GM19099 (cell line): ENCODE results near the gene ECSIT.

Experiments
- POLR2A ChIP-seq: IDR thresholded peaks from 3 replicates; pipeline ENCODE4 v1.6.1; 2011; ENCODE audit warnings: low read depth; ENCODE audit not compliant: insufficient read length; ENCODE audit errors: extremely low read depth

Gene ECSIT

DNA sequence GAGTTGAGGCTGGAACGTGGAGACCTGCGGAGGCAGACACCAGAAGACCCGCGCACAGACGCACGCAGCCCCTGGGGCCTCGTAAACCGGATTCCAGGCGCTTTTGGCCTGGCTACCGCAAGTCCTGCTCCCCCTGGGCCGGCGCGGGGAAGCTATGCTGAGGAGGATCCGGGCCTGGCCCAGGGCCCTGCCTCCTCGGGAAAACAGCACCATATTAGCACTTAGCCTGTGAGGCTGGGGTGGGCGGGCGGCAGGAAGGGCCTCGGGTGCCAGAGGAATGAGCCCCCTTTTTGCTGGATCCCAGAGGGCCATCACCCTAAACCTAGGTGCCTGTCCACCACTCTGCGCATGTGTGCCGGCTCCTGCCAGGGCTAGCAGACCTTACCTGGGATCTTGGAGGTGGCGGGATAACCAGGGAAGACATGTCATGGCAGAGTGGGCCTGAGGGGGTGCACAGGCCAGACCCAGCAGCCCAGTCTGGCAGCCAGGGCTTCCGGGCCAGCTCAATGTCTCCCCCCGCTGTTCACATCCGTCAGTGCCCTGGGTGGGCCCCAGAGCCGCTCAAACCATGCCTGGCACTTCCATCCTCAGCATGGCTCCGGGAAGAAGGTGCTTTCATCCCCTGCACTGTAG lies 22.8 kb upstream of the ECSIT start:
- TF ChIP-seq POLR2A: no peak

DNA sequence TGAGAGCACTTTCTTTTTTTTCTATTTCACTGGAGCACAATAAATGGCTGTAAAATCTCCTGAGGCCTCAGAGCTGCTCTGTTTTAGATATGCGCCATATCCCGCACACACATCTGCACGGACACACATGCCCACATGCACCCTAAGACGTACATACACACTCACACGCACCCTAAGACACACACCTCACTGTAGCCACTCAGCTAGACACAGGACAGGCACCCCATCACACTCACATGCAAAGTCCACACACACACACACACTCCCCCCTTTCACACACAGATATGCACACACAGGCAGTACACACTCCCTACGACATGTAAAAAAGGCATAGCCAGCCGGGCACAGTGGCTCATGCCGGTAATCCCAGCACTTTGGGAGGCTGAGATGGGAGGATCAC lies 21.3 kb upstream of the ECSIT start:
- no peak for TF ChIP-seq POLR2A

DNA sequence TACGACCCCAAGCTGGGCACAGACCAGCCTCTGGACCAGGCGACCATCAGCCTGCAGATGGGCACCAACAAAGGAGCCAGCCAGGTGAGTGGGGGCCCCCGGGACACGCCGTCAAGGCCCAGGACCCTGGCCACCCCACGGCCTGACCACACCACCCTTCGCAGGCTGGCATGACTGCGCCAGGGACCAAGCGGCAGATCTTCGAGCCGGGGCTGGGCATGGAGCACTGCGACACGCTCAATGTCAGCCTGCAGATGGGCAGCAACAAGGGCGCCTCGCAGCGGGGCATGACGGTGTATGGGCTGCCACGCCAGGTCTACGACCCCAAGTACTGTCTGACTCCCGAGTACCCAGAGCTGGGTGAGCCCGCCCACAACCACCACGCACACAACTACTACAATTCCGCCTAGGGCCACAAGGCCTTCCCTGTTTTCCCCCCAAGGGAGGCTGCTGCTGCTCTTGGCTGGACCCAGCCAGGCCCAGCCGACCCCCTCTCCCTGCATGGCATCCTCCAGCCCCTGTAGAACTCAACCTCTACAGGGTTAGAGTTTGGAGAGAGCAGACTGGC lies 20.5 kb upstream of the ECSIT start:
- no peak for TF ChIP-seq POLR2A

DNA sequence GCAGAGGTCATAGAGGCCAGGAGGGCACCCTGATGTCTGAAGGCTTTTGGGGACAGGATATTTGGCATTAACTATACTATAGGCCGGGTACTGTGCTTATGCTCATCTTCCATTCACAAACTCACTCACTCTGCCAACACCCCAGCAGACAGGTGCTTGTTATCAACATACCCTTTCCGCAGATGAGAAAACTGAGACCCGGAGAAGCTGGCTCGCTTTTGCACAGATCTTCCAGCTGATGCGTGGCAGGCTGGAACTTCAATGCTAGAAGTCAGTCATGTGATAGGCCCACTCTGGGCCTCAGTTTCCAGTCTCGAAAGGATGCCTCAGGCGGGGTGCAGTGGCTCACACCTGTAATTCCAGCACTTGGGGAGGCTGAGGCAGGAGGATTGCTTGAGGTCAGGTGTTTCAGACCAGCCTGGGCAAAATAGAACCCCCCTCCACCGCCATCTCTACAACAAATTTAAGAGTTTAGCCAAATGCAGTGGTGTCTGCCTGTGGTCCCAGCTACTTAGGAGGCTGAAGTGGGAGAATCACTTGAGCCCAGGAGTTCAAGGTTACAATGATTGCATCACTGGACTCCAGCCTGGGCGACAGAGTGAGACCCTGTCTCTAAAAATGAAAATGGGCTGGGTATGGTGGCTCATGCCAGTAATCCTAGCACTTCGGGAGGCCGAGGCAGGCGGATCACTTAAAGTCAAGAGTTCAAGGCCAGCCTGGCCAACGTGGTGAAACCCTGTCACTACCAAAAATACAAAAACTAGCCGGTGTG lies 19.2 kb upstream of the ECSIT start:
- no peak for TF ChIP-seq POLR2A

DNA sequence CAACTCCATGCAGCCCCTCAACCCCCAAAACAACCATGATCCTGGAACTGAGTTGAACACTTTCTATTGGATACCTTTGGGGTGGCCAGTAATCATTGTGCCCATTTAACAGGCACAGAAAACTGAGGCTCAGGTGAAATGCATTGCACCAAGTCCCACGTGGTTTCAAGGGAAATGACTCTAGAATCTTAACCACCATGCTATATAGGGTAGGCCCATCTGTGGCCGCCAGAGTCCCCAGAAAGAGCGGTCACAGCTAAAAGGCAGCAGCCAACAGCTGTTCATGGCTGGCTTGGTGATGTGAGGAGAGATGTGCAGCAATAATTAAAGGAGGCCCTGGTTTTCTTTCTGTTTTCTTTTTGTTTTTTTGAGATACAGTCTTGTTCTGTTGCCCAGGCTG lies 12.3 kb upstream of the ECSIT start:
- no peak for TF ChIP-seq POLR2A

GRCh38 chr19:11540645-11541044 lies 11.7 kb upstream of the ECSIT start:
- TF ChIP-seq POLR2A: no peak

GRCh38 chr19:11539495-11540365 lies 10.8 kb upstream of the ECSIT start:
- no peak for TF ChIP-seq POLR2A

- no peak for TF ChIP-seq POLR2A
Measured at GRCh38 chr19:11538232-11539036, 9.5 kb upstream of the ECSIT start, which contains the start of gene CNN1. Gene CNN1 (plus strand): TSS chr19:11538851. CDS start chr19:11538928, 77 bp downstream.

- no peak for TF ChIP-seq POLR2A
Measured at GRCh38 chr19:11535792-11536595, 7.1 kb upstream of the ECSIT start.

DNA sequence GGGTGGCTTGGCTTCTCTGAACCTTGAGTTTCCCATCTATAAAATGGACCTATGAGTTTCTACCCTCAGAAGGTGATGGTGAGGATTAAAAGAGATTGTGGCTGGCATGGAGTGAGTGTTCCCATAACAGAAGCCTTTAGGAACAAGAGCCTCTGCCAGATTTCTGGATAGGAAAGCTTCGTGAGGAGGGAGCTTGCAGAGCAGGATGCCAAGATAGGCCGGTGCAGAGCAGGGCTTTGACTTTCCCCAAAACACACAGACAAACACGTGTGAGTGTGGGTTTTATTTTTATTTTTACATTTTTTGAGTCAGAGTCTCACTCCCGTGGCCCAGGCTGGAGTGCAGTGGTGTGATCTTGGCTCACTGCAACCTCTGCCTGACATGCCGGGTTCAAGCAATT lies 6.0 kb upstream of the ECSIT start:
- TF ChIP-seq POLR2A: no peak

GRCh38 chr19:11534538-11534937 lies 5.6 kb upstream of the ECSIT start:
- no peak for TF ChIP-seq POLR2A

DNA sequence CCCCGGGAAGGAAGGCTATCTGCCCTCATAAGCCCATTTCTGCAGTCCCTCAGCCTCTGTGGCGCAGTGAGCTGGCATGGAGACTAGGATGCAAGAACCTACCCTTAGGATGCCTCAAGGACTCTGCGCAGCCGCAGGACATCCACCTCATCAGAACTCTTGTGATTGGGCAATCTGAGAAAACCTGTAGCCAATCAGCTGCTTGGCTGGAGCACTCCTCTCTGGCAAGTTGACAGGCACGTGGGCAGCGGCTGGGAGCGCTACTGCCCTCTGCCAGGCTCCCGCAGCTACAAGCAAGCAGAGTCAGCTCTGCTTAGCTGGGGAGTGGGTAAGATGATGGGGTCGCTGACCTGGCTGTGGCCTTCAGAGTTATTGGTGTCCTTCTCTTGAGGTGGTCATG lies 1.5 kb upstream of the ECSIT start:
- TF ChIP-seq POLR2A: no peak

DNA sequence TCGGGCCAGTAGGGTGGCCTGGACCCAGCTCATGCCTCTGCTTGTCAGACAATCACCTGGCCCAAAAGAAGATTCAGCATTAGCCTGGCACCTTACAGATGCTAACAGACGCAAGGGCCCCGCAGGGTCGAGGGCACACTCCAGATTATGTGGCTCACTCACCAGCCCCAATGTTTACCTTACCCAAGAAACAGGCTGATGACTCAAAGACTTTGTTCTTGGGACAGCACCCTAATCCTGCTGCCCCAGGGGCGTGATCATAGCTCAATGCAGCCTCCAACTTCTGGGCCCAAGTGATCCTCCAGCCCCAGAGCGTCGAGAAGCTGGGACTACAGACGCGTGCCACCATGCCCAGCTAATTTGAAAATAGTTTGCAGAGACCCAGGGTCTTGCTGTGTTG lies 9.8 kb downstream of the ECSIT start:
- TF ChIP-seq POLR2A: no peak

GRCh38 chr19:11513946-11514345 lies 15.0 kb downstream of the ECSIT start:
- TF ChIP-seq POLR2A: no peak

GRCh38 chr19:11510444-11510843 lies 18.5 kb downstream of the ECSIT start:
- TF ChIP-seq POLR2A: no peak
